A549 (cell line): ENCODE results near the gene TTC31. TPM values are rescaled to one million over a fixed set of nuclear protein-coding genes. Genes with fewer than 3 reads are reported as not detected.
A peak's percentile ranks its signal among the peaks of the same experiment; 100 is the strongest.

Source experiments
- ATAC-seq, 2 experiments: fragments of 200-7000 bp in 1 of 2; fragments of >200 bp in 1 of 2; cut with Nextera tagmentation in 1 of 2; cut with Tn5 transposase in 1 of 2; 3 replicates each; pipeline versions ENCODE4 v1.8.0 to v1.9.1; 2018 to 2020; ENCODE audit warnings: mild to moderate bottlenecking in 1 of 2, moderate library complexity in 1 of 2
- CTCF ChIA-PET: fragments of 300-600 bp; sonication (Branson Sonifier 250); formaldehyde crosslinking; extraction: SDS; loops from one replicate; lab custom pipeline; 2021; ENCODE audit warnings: antibody characterized with exemption, inconsistent platforms; lab: Yijun Ruan, JAX
- POLR2A ChIA-PET: fragments of 350-600 bp; formaldehyde crosslinking; extraction: SDS; loops from one replicate; lab custom pipeline; 2021; ENCODE audit warnings: antibody characterized with exemption, inconsistent platforms; lab: Yijun Ruan, JAX
- DNase-seq, 2 experiments: peaks; one replicate each; pipeline versions ENCODE4 v3.0.0 to v3.0.0-alpha.2; 2011 to 2016; ENCODE audit warnings: low read depth in 1 of 2, low spot score in 1 of 2
- FAIRE-seq: peaks from 2 replicates; lab custom pipeline; 2011; peaks lifted over from hg19 to GRCh38; lab: Jason Lieb, UNC
- H3K27ac ChIP-seq, 2 experiments: fragments of >200 bp; sonication (Bioruptor Twin); formaldehyde crosslinking; 3 replicates each; pipeline ENCODE4 v1.5.1; 2016 to 2017
- H3K4me1 ChIP-seq: fragments of >200 bp; sonication (Bioruptor Twin); formaldehyde crosslinking; 3 replicates; pipeline ENCODE4 v1.6.1; 2016
- H3K4me2 ChIP-seq: fragments of >200 bp; sonication (Bioruptor Twin); formaldehyde crosslinking; 3 replicates; pipeline ENCODE4 v1.6.1; 2016
- H3K4me3 ChIP-seq: fragments of >200 bp; sonication (Bioruptor Twin); formaldehyde crosslinking; 3 replicates; pipeline ENCODE4 v1.5.1; 2016
- H3K9me3 ChIP-seq: fragments of >200 bp; sonication (Bioruptor Twin); formaldehyde crosslinking; 3 replicates; pipeline ENCODE4 v1.6.1; 2016
- ATOH8 ChIP-seq: fragments of 250-450 bp; sonication (Bioruptor Pico); IDR thresholded peaks from 2 replicates; pipeline ENCODE4 v1.5.0; 2020; ENCODE audit warnings: low read depth, mild to moderate bottlenecking, moderate library complexity
- CHD4 ChIP-seq: fragments of 200-600 bp; sonication (generic); IDR thresholded peaks from 2 replicates; pipeline ENCODE4 v1.6.1; 2016; ENCODE audit warnings: antibody characterized with exemption, mild to moderate bottlenecking, borderline replicate concordance
- EHF ChIP-seq: fragments of 250-450 bp; sonication (Bioruptor Pico); IDR thresholded peaks from 2 replicates; pipeline ENCODE4 v1.5.0; 2020; ENCODE audit warnings: mild to moderate bottlenecking
- ELK1 ChIP-seq: fragments of 150-350 bp; IDR thresholded peaks from 2 replicates; pipeline ENCODE4 v1.6.1; 2014; ENCODE audit warnings: low read depth, mild to moderate bottlenecking, low read length
- FOSL2 ChIP-seq, 2 experiments: fragments of 450-650 bp in 1 of 2; fragments of >200 bp in 1 of 2; sonication (Bioruptor Twin) in 1 of 2; formaldehyde crosslinking; IDR thresholded peaks; 2 replicates each; pipeline versions ENCODE4 v1.5.0 to v1.6.1; 2016 to 2020; ENCODE audit warnings: mild to moderate bottlenecking in 1 of 2, moderate library complexity in 1 of 2
- GATA3 ChIP-seq: IDR thresholded peaks from 2 replicates; pipeline ENCODE4 v1.6.1; 2012; ENCODE audit warnings: borderline replicate concordance
- HDAC2 ChIP-seq: fragments of 200-600 bp; sonication (generic); IDR thresholded peaks from 2 replicates; pipeline ENCODE4 v1.6.1; 2016
- HES2 ChIP-seq: fragments of >200 bp; sonication (Bioruptor Twin); formaldehyde crosslinking; IDR thresholded peaks from 2 replicates; pipeline ENCODE4 v1.6.1; 2016
- HEYL ChIP-seq: fragments of 250-450 bp; sonication (Bioruptor Pico); IDR thresholded peaks from 2 replicates; pipeline ENCODE4 v1.8.0; 2021; ENCODE audit warnings: mild to moderate bottlenecking, moderate library complexity
- HMGXB4 ChIP-seq: fragments of 250-450 bp; sonication (Bioruptor Pico); IDR thresholded peaks from 2 replicates; pipeline ENCODE4 v1.5.0; 2021; ENCODE audit warnings: mild to moderate bottlenecking, moderate library complexity, borderline replicate concordance
- JUN ChIP-seq, 2 experiments: fragments of >200 bp; sonication (Bioruptor Twin); formaldehyde crosslinking; IDR thresholded peaks; 2 replicates in 1 of 2; 3 replicates in 1 of 2; pipeline ENCODE4 v1.6.1; 2016 to 2017
- JUNB ChIP-seq: fragments of >200 bp; sonication (Bioruptor Twin); formaldehyde crosslinking; IDR thresholded peaks from 2 replicates; pipeline ENCODE4 v1.6.1; 2016
- MAFK ChIP-seq: fragments of 450-650 bp; IDR thresholded peaks from 2 replicates; pipeline ENCODE4 v1.6.1; 2014; ENCODE audit not compliant: partially characterized antibody
- MAX ChIP-seq: IDR thresholded peaks from 2 replicates; pipeline ENCODE4 v1.6.1; 2012
- MAZ ChIP-seq: fragments of 150-350 bp; IDR thresholded peaks from 2 replicates; pipeline ENCODE4 v1.6.1; 2014; ENCODE audit warnings: antibody characterized with exemption, low read depth, low read length, borderline replicate concordance
- MYC ChIP-seq: IDR thresholded peaks from 2 replicates; pipeline ENCODE4 v1.6.1; 2012; ENCODE audit warnings: mild to moderate bottlenecking, inconsistent platforms, low read length, improper control_type of control experiment, borderline replicate concordance
- PHF8 ChIP-seq: fragments of 200-600 bp; sonication (generic); IDR thresholded peaks from 2 replicates; pipeline ENCODE4 v1.6.1; 2016; ENCODE audit warnings: low read depth, mild to moderate bottlenecking, antibody characterized with exemption, moderate library complexity, borderline replicate concordance
- RAD21 ChIP-seq, 2 experiments: fragments of >200 bp in 1 of 2; sonication (Bioruptor Twin) in 1 of 2; formaldehyde crosslinking in 1 of 2; IDR thresholded peaks in 1 of 2; conservative IDR thresholded peaks in 1 of 2; 2 replicates in 1 of 2; 3 replicates in 1 of 2; pipeline ENCODE4 v1.6.1; 2012 to 2018; ENCODE audit warnings: inconsistent platforms in 1 of 2
- RARB ChIP-seq: fragments of 250-450 bp; sonication (Bioruptor Pico); IDR thresholded peaks from 2 replicates; pipeline ENCODE4 v1.8.0; 2021; ENCODE audit warnings: mild to moderate bottlenecking, moderate library complexity
- RNF2 ChIP-seq: fragments of 200-600 bp; sonication (generic); IDR thresholded peaks from 2 replicates; pipeline ENCODE4 v1.6.1; 2016; ENCODE audit warnings: low read depth, mild to moderate bottlenecking, antibody characterized with exemption, moderate library complexity, borderline replicate concordance
- SMC3 ChIP-seq: fragments of >200 bp; sonication (Bioruptor Twin); formaldehyde crosslinking; IDR thresholded peaks from 3 replicates; pipeline ENCODE4 v1.6.1; 2018; ENCODE audit warnings: inconsistent platforms
- ZC3H11A ChIP-seq: fragments of 450-650 bp; IDR thresholded peaks from 2 replicates; pipeline ENCODE4 v1.6.1; 2014; ENCODE audit warnings: antibody characterized with exemption, mild to moderate bottlenecking
- ZFP36 ChIP-seq: fragments of 450-650 bp; IDR thresholded peaks from 2 replicates; pipeline ENCODE4 v1.6.1; 2014; ENCODE audit warnings: borderline replicate concordance; ENCODE audit not compliant: partially characterized antibody
- ZNF302 ChIP-seq: fragments of 250-450 bp; sonication (Bioruptor Pico); IDR thresholded peaks from 2 replicates; pipeline ENCODE4 v1.9.0; 2021; ENCODE audit warnings: inconsistent platforms, mild to moderate bottlenecking, moderate library complexity
- ZSCAN20 ChIP-seq: fragments of 250-450 bp; sonication (Bioruptor Pico); IDR thresholded peaks from 2 replicates; pipeline ENCODE4 v1.8.0; 2022; ENCODE audit warnings: mild to moderate bottlenecking, moderate library complexity
- WGBS: methylation state at CpG from one replicate; pipeline ENCODE4 v1.1.6; 2017; ENCODE audit errors: missing lambda C conversion rate; 5-methylcytosine and 5-hydroxymethylcytosine counted together
- polyA plus RNA-seq, 4 experiments: library from polyadenylated mRNA; depleted of rRNA in 3 of 4; stranded (reverse); fragments of >200 nt; fragmentation: RNase III in 1 of 4; extraction: RNeasy Plus Mini Kit Qiagen cat#74134 plus additional on column Dnase treatment in 1 of 4; gene quantifications; 2 replicates in 3 of 4; 3 replicates in 1 of 4; pipeline ENCODE4 v1.2.3, GENCODE V29; 2011 to 2017

The TTC31 gene
- polyA plus RNA-seq, 2 of the 4 experiments (the other 2 are of a cell fraction) = 26.2 to 29.6 TPM

GRCh38 chr2:74498500-74499266, 15.8 kb downstream of the TTC31 start:
- Histone ChIP-seq H3K27ac (no peak overlapping the region), H3K9me3 (no peaks in the 10 kb centered on the region), H3K4me1 (peaks cover 10% of the 10 kb centered on the region), H3K4me2 (no peak overlapping the region), H3K4me3 (no peak overlapping the region)
- WGBS = 71% methylated on average over 41 of the region's 41 CpGs
- CTCF ChIA-PET = interaction anchor here (0.9 to 15.5 kb wide), 2 partner anchors 8 to 12 kb away, joined by 4 to 184 read pairs; partner anchors contain the start of genes CCDC142, PCGF1 and TTC31
- ATAC-seq = peak in 1 of 2 experiments; percentile 6; a peak in 3 of 6 replicates
- peak in 1 of 2 experiments; percentile 32 for DNase-seq
- TF ChIP-seq MAX (0 out of 2 replicates have a peak, but pooled peaks have one; percentile 7), ZSCAN20 (no peak)
- FAIRE-seq = no peak
- POLR2A ChIA-PET = no interaction called here

- no peak for ATAC-seq
- Histone ChIP-seq H3K4me2 (no peak within 1 kb of the TSS), H3K9me3 (no peaks in the 10 kb centered on the region), H3K4me3 (no peak within 1 kb of the TSS), H3K4me1 (peaks cover 13% of the 10 kb centered on the region), H3K27ac (no peak within 1 kb of the TSS)
- CTCF ChIA-PET = interaction anchor here (1.2 to 15.5 kb wide), 4 partner anchors 12 to 88 kb away, joined by 4 to 184 read pairs (median 10); partner anchors contain the start of genes CCDC142, MRPL53 and TTC31
- no peak for FAIRE-seq
- TF ChIP-seq PHF8 (no peak), ELK1 (no peak), CHD4 (no peak), JUN (IDR thresholded peaks at IDR 0.05) (no peak), MAX (0 out of 2 replicates have a peak, but pooled peaks have one; percentile 4), RARB (CRISPR knock-in tag) (no peak), HDAC2 (no peak)
- DNase-seq = no peak
- 75% methylated on average over 56 of the region's 65 CpGs for WGBS
- POLR2A ChIA-PET = no interaction called here
Observed at GRCh38 chr2:74499267-74499939, 16.5 kb downstream of the TTC31 start, which contains the start of gene LBX2. TSS of gene LBX2 (minus strand) at chr2:74499603. CDS start at chr2:74499537, 66 bp downstream.

GRCh38 chr2:74499940-74500577, 17.2 kb downstream of the TTC31 start:
- ATAC-seq = no peak
- CTCF ChIA-PET = interaction anchor here (0.8 to 15.5 kb wide), 7 partner anchors 13 to 375 kb away, joined by 3 to 184 read pairs (median 4); partner anchors contain the start of genes AUP1, CCDC142, HTRA2 and MRPL53
- no peak overlapping the region for H3K4me3 ChIP-seq

More at GRCh38 chr2:74499940-74500577, 17.2 kb downstream of the TTC31 start:
- POLR2A ChIA-PET = interaction anchor here (1.1 to 1.6 kb wide), 2 partner anchors 11 to 17 kb away, joined by 4 to 5 read pairs; partner anchors contain the start of genes CCDC142 and TTC31
- DNase-seq (no peak), FAIRE-seq (no peak)
- no peak overlapping the region for H3K27ac ChIP-seq
- no peak for TF ChIP-seq ATOH8 (CRISPR knock-in tag)
- TF ChIP-seq GATA3 = no peak
- no peak for TF ChIP-seq HES2
- TF ChIP-seq FOSL2 (IDR thresholded peaks at IDR 0.05) = no peak
- TF ChIP-seq FOSL2 (CRISPR knock-in tag; IDR thresholded peaks at IDR 0.05) = no peak
- TF ChIP-seq MYC = no peak
- TF ChIP-seq RNF2 = no peak
- TF ChIP-seq JUNB = no peak
- TF ChIP-seq HMGXB4 (CRISPR knock-in tag) = no peak
- no peak for TF ChIP-seq RAD21 (conservative IDR thresholded peaks at IDR 0.05 in 1 of 2, IDR thresholded peaks at IDR 0.05 in 1 of 2)
- TF ChIP-seq ZNF302 = no peak
- TF ChIP-seq ZSCAN20 = no peak
- no peak for TF ChIP-seq MAFK
- no peak for TF ChIP-seq ZFP36
- TF ChIP-seq ZC3H11A = no peak
- TF ChIP-seq EHF (CRISPR knock-in tag) = no peak
- TF ChIP-seq HEYL (CRISPR knock-in tag) = no peak
- TF ChIP-seq MAZ = no peak
- TF ChIP-seq SMC3 = no peak
- H3K4me2 ChIP-seq = no peak overlapping the region
- WGBS = 81% methylated on average over 15 of the region's 15 CpGs
- H3K4me1 ChIP-seq = peaks cover 13% of the 10 kb centered on the region
- no peaks in the 10 kb centered on the region for H3K9me3 ChIP-seq
